ENCODE results near the gene CNIH3. TPM values are rescaled to one million over a fixed set of nuclear protein-coding genes. Genes with fewer than 3 reads are reported as not detected.

Gene CNIH3
- polyA plus RNA-seq, 1 donor (not counting 4 experiments of a cell fraction or from before 2014, with no cell fraction given), result 0.81 TPM

- H3K27ac ChIP-seq (ENCODE audit: control insufficient read depth, insufficient read depth, low read length), result no peak overlapping the region
- H3K4me3 ChIP-seq (ENCODE audit: control insufficient read depth in 2 of 3, extremely low read depth in 1 of 3, insufficient read depth in 2 of 3, low read depth in 1 of 3, low read length in 3 of 3), result no peak overlapping the region
- no peak overlapping the region for H2AFZ ChIP-seq (ENCODE audit: control insufficient read depth, low read length)
- DNase-seq (ENCODE audit: low read depth, low spot score) (no peak), FAIRE-seq (no peak)
- no peak overlapping the region for H3K4me2 ChIP-seq (ENCODE audit: control insufficient read depth, extremely low read depth, insufficient read depth, low read depth, low read length)
- H3K9ac ChIP-seq (ENCODE audit: control insufficient read depth, extremely low read depth, insufficient read depth, low read length), result no peak overlapping the region
- no peaks in the 10 kb centered on the region for H3K79me2 ChIP-seq (ENCODE audit: control insufficient read depth, insufficient read depth, low read length)
- H3K4me1 ChIP-seq (ENCODE audit: control insufficient read depth, extremely low read depth, insufficient read depth, low read length), result no peaks in the 10 kb centered on the region
- no peak for TF ChIP-seq EZH2 (IDR thresholded peaks at IDR 0.05; ENCODE audit: low read length)
- TF ChIP-seq, protein P1, sequence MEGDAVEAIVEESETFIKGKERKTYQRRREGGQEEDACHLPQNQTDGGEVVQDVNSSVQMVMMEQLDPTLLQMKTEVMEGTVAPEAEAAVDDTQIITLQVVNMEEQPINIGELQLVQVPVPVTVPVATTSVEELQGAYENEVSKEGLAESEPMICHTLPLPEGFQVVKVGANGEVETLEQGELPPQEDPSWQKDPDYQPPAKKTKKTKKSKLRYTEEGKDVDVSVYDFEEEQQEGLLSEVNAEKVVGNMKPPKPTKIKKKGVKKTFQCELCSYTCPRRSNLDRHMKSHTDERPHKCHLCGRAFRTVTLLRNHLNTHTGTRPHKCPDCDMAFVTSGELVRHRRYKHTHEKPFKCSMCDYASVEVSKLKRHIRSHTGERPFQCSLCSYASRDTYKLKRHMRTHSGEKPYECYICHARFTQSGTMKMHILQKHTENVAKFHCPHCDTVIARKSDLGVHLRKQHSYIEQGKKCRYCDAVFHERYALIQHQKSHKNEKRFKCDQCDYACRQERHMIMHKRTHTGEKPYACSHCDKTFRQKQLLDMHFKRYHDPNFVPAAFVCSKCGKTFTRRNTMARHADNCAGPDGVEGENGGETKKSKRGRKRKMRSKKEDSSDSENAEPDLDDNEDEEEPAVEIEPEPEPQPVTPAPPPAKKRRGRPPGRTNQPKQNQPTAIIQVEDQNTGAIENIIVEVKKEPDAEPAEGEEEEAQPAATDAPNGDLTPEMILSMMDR (optimal IDR thresholded peaks at IDR 0.05 in 1 of 3, IDR thresholded peaks at IDR 0.05 in 1 of 3, conservative IDR thresholded peaks at IDR 0.05 in 1 of 3; ENCODE audit: extremely low read depth in 1 of 3, insufficient read depth in 2 of 3, low read length in 3 of 3), result no peak
- H3K27me3 ChIP-seq (ENCODE audit: control insufficient read depth, extremely low read depth, insufficient read depth, low read length), result no peaks in the 10 kb centered on the region
- H3K9me1 ChIP-seq (ENCODE audit: control insufficient read depth, extremely low read depth, insufficient read depth, low read length), result no peaks in the 10 kb centered on the region
- no peaks in the 10 kb centered on the region for H3K36me3 ChIP-seq (ENCODE audit: control insufficient read depth in 2 of 2, extremely low read depth in 1 of 2, insufficient read depth in 2 of 2, low read length in 2 of 2)
- peaks cover 2% of the 10 kb centered on the region for H3K9me3 ChIP-seq (ENCODE audit: control insufficient read depth, low read depth, low read length)
- dilution Hi-C loops (cut with MboI; ENCODE audit: extremely low pct_ligation_motif_present, low sequenced_read_pairs), result no loop called here
- no peaks in the 10 kb centered on the region for H4K20me1 ChIP-seq (ENCODE audit: control insufficient read depth, extremely low read depth, insufficient read depth, low read length)
These were observed 36.1 kb upstream of the CNIH3 start for GRCh38 chr1:224580006-224580405.

DNA sequence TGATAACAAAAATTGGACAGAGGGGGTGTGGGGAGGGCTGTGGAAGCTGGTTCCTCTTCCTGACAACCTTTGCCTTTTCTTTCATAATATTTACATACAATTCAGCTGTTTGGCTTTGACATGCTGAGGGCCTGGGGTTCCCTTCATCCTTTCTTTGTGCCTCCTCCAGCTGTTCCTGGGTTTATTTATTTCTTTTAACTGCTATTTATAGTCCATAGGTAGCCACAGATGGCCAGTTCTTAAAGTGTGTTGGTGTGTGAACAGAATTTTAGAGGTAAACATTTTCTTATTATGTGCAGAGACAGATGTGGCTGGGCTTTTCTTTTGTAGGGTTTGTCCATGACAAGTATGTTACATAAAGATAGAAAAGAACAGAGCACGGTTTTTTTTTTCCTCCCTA, 34.1 kb upstream of the CNIH3 start:
- no peak for DNase-seq (ENCODE audit: low read depth, low spot score)
- H3K79me2 ChIP-seq (ENCODE audit: control insufficient read depth, insufficient read depth, low read length), result no peaks in the 10 kb centered on the region
- H3K4me1 ChIP-seq (ENCODE audit: control insufficient read depth, extremely low read depth, insufficient read depth, low read length), result no peaks in the 10 kb centered on the region
- H3K36me3 ChIP-seq (ENCODE audit: control insufficient read depth in 2 of 2, extremely low read depth in 1 of 2, insufficient read depth in 2 of 2, low read length in 2 of 2), result no peaks in the 10 kb centered on the region
- no peaks in the 10 kb centered on the region for H3K9me3 ChIP-seq (ENCODE audit: control insufficient read depth, low read depth, low read length)
- H3K4me2 ChIP-seq (ENCODE audit: control insufficient read depth, extremely low read depth, insufficient read depth, low read depth, low read length), result no peak overlapping the region
- H3K9ac ChIP-seq (ENCODE audit: control insufficient read depth, extremely low read depth, insufficient read depth, low read length), result no peak overlapping the region
- H3K27ac ChIP-seq (ENCODE audit: control insufficient read depth, insufficient read depth, low read length), result no peak overlapping the region
- no peaks in the 10 kb centered on the region for H3K27me3 ChIP-seq (ENCODE audit: control insufficient read depth, extremely low read depth, insufficient read depth, low read length)
- no peaks in the 10 kb centered on the region for H4K20me1 ChIP-seq (ENCODE audit: control insufficient read depth, extremely low read depth, insufficient read depth, low read length)
- no peak overlapping the region for H3K4me3 ChIP-seq (ENCODE audit: control insufficient read depth in 2 of 3, extremely low read depth in 1 of 3, insufficient read depth in 2 of 3, low read depth in 1 of 3, low read length in 3 of 3)
- dilution Hi-C loops (cut with MboI; ENCODE audit: extremely low pct_ligation_motif_present, low sequenced_read_pairs), result no loop called here
- no peak for FAIRE-seq
- TF ChIP-seq EZH2 (IDR thresholded peaks at IDR 0.05; ENCODE audit: low read length), result no peak
- TF ChIP-seq, protein P1 (optimal IDR thresholded peaks at IDR 0.05 in 1 of 3, IDR thresholded peaks at IDR 0.05 in 1 of 3, conservative IDR thresholded peaks at IDR 0.05 in 1 of 3; ENCODE audit: extremely low read depth in 1 of 3, insufficient read depth in 2 of 3, low read length in 3 of 3), result no peak
- no peak overlapping the region for H2AFZ ChIP-seq (ENCODE audit: control insufficient read depth, low read length)
- H3K9me1 ChIP-seq (ENCODE audit: control insufficient read depth, extremely low read depth, insufficient read depth, low read length), result no peaks in the 10 kb centered on the region

All from keratinocyte (primary cell).